Ascending aorta (tissue), 2 donors: Measurements from ENCODE around the gene HSFX2. TPM values are rescaled to one million over a fixed set of nuclear protein-coding genes. Genes with fewer than 3 reads are reported as not detected.
"Not testable (repeated sequence)": the region's sequence is repeated elsewhere in the genome, so short reads cannot be mapped to it uniquely, and the experiment has no call there.

Experiments used
- DNase-seq, 2 donors: peaks; one replicate each; pipeline ENCODE4 v3.0.0-alpha.2; 2019; ENCODE audit warnings: low spot score in 2 of 2
- H3K27ac ChIP-seq, 2 donors: fragments of 200-600 bp; sonication (generic); one replicate each; pipeline ENCODE4 v1.5.1; 2016 to 2017; ENCODE audit warnings: mild to moderate bottlenecking in 1 of 2
- H3K27me3 ChIP-seq: fragments of 200-600 bp; sonication (generic); one replicate; pipeline ENCODE4 v1.5.1; 2017
- H3K36me3 ChIP-seq, 2 donors: fragments of 200-600 bp; sonication (generic); one replicate each; pipeline ENCODE4 v1.5.1; 2016
- H3K4me1 ChIP-seq, 2 donors: fragments of 200-600 bp; sonication (generic); one replicate each; pipeline ENCODE4 v1.5.1; 2016 to 2017; ENCODE audit warnings: mild to moderate bottlenecking in 1 of 2
- H3K4me3 ChIP-seq, 2 donors: fragments of 200-600 bp; sonication (generic); one replicate each; pipeline ENCODE4 v1.5.1; 2016 to 2017; ENCODE audit warnings: mild to moderate bottlenecking in 1 of 2
- H3K9me3 ChIP-seq, 2 donors: fragments of 200-600 bp; sonication (generic); one replicate each; pipeline ENCODE4 v1.5.1; 2016
- intact Hi-C: fragments of 100-400 bp; cut with DNase I; formaldehyde crosslinking; loops from one replicate; pipeline ENCODE4 v1.15.1; 2023
- total RNA-seq: library from RNA; depleted of rRNA; stranded (reverse); fragments of >200 nt; gene quantifications from one replicate; pipeline ENCODE4 v1.1.0, GENCODE V29; 2016
- TF ChIP-seq, protein P1 (sequence below), 3 experiments: fragments of 200-600 bp in 2 of 3; fragments of 450-650 bp in 1 of 3; sonication (generic) in 2 of 3; IDR thresholded peaks; one replicate each; pipeline ENCODE4 v1.5.1; 2016 to 2019; ENCODE audit warnings: antibody characterized with exemption in 3 of 3, mild to moderate bottlenecking in 1 of 3, moderate library complexity in 1 of 3

Gene HSFX2
- total RNA-seq, 1 donor from 2014 or later = not detected

DNA sequence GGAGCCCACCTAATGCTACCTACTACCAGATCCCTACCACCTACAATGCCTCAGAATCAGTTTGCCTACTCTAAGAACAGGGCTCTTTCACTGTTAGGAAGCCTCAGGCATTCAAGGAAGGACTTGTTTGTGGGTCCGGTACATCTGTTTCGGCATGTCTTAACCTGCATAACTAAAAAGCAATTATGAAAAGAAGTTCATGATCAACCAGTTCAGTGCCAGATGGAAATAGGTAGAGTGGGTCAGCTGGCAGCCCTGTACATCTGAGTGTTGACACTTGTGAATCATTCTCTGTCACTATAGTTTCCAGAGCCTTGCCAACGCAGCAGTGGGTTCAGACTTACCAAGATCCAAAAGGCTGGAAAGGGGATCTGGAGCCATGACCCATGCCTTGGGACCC, 33.2 kb upstream of the HSFX2 start:
- H3K36me3 ChIP-seq = no peaks in the 10 kb centered on the region
- DNase-seq = no peak
- no peak overlapping the region for H3K27ac ChIP-seq
- H3K27me3 ChIP-seq = no peaks in the 10 kb centered on the region
- intact Hi-C loops = no loop called here
- TF ChIP-seq, protein P1, sequence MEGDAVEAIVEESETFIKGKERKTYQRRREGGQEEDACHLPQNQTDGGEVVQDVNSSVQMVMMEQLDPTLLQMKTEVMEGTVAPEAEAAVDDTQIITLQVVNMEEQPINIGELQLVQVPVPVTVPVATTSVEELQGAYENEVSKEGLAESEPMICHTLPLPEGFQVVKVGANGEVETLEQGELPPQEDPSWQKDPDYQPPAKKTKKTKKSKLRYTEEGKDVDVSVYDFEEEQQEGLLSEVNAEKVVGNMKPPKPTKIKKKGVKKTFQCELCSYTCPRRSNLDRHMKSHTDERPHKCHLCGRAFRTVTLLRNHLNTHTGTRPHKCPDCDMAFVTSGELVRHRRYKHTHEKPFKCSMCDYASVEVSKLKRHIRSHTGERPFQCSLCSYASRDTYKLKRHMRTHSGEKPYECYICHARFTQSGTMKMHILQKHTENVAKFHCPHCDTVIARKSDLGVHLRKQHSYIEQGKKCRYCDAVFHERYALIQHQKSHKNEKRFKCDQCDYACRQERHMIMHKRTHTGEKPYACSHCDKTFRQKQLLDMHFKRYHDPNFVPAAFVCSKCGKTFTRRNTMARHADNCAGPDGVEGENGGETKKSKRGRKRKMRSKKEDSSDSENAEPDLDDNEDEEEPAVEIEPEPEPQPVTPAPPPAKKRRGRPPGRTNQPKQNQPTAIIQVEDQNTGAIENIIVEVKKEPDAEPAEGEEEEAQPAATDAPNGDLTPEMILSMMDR (IDR thresholded peaks at IDR 0.05) = no peak
- no peaks in the 10 kb centered on the region for H3K4me1 ChIP-seq
- no peak overlapping the region for H3K4me3 ChIP-seq
- no peaks in the 10 kb centered on the region for H3K9me3 ChIP-seq

DNA sequence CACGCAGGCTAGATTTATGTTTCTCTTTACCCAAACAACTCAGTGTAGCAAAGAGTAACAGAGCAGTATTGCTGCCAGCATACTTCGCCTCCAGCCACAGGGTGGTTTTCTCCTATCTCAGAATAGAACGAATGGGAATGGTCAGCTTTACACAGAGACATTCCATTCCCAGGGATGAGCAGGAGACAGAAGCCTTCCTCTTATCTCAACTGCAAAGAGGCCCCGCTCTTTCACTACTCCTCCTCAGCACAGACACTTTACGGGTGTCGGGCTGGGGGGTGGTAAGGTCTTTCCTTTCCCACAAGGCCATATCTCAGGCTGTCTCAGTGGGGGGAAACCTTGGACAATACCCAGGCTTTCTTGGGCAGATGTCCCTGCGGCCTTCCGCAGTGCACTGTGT, 31.7 kb upstream of the HSFX2 start:
- H3K27me3 ChIP-seq, H3K4me3 ChIP-seq, H3K9me3 ChIP-seq, H3K27ac ChIP-seq, H3K4me1 ChIP-seq, H3K36me3 ChIP-seq, intact Hi-C loops, DNase-seq: not testable (repeated sequence)

DNA sequence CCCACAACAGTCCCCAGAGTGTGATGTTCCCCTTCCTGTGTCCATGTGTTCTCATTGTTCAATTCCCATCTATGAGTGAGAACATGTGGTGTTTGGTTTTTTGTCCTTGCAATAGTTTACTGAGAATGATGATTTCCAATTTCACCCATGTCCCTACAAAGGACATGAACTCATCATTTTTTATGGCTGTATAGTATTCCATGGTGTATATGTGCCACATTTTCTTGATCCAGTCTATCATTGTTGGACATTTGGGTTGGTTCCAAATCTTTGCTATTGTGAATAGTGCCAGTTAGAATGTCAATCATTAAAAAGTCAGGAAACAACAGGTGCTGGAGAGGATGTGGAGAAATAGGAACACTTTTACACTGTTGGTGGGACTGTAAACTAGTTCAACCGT, 24.5 kb upstream of the HSFX2 start:
- not testable (repeated sequence) for H3K27ac ChIP-seq, H3K36me3 ChIP-seq, H3K27me3 ChIP-seq, H3K4me3 ChIP-seq, H3K4me1 ChIP-seq, DNase-seq, H3K9me3 ChIP-seq
- intact Hi-C loops = loop anchor here (10.0 kb wide), 1 partner anchor 75 kb away; no protein-coding TSS in a partner anchor

DNA sequence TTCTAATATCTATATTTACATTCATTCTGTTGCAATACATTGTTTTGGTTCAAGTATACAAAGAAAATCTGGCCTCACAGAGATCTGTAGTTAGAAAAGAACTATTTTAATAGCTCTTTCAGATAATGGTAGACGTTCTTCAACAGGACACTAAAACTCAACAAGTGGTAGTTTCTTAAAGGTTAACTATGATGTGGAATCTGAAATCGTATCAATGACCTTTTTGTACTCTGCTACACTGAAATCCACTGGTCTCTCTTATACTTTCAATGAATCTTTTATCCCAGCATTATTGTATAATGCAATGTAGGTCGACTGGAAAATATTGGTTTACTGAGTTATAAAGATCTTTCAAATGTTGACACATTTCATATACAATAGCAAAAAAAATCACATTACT, 23.8 kb upstream of the HSFX2 start:
- TF ChIP-seq, protein P1 (IDR thresholded peaks at IDR 0.05) = no peak
- no peaks in the 10 kb centered on the region for H3K36me3 ChIP-seq
- H3K27ac ChIP-seq = no peak overlapping the region
- DNase-seq = no peak
- H3K27me3 ChIP-seq = no peaks in the 10 kb centered on the region
- no peaks in the 10 kb centered on the region for H3K9me3 ChIP-seq
- intact Hi-C loops = loop anchor here (10.0 kb wide), 1 partner anchor 76 kb away; no protein-coding TSS in a partner anchor
- no peak overlapping the region for H3K4me3 ChIP-seq
- no peaks in the 10 kb centered on the region for H3K4me1 ChIP-seq

DNA sequence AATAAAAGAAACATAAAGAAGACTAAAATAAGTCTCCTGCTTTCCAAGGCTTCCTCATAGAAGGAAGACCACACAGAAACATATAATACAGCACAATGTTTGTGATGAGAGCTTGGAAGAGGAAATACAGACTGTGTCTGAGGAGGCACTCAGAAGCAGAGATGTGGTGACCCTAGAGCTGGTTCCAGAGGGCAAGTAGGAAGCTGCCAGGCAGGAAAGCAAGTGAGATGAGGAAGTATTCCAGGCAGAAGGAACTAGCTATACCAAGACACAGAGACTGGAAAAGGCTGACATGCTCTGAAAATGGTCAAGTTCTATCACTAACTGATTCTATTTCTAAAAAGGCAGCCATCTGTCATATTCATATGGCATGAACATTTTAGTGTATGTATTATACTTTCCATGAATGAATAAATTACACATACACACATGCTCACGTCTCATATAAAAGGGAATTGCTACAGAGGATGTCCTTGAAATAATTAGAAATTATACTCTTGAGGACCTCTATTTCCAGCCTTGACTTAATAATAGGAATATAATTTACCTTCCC, 16.6 kb upstream of the HSFX2 start:
- no peaks in the 10 kb centered on the region for H3K9me3 ChIP-seq
- H3K36me3 ChIP-seq = no peaks in the 10 kb centered on the region
- no peaks in the 10 kb centered on the region for H3K27me3 ChIP-seq
- H3K27ac ChIP-seq = no peak overlapping the region
- DNase-seq = no peak
- H3K4me3 ChIP-seq = no peak overlapping the region
- no peaks in the 10 kb centered on the region for H3K4me1 ChIP-seq
- intact Hi-C loops = loop anchor here (10.0 kb wide), 1 partner anchor 83 kb away; no protein-coding TSS in a partner anchor
- TF ChIP-seq, protein P1 (IDR thresholded peaks at IDR 0.05) = no peak

DNA sequence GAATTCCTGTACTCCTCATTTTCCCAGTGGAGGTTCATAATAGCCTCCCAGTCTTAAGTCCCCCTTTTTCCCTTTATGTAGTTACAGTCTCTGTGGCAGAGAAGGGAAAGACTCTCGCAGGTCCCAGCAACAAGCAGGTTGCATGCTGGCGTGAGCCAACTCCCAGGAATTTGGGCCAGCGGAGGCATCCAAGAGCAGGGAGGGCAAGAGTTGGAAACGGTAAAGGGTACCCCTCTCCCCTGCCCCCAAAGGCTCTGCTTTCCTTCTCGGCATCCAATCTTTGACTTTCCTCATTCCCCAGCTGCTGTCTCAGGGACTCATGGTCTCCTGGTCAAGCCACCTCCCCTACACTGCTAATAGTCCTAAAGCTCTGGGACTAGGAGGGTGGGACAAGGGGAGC, 15.4 kb upstream of the HSFX2 start:
- no peak overlapping the region for H3K27ac ChIP-seq
- H3K36me3 ChIP-seq = no peaks in the 10 kb centered on the region
- H3K9me3 ChIP-seq = no peaks in the 10 kb centered on the region
- intact Hi-C loops = loop anchor here (10.0 kb wide), 1 partner anchor 84 kb away; no protein-coding TSS in a partner anchor
- H3K4me1 ChIP-seq = no peaks in the 10 kb centered on the region
- no peak overlapping the region for H3K4me3 ChIP-seq
- DNase-seq = no peak
- TF ChIP-seq, protein P1 (IDR thresholded peaks at IDR 0.05) = no peak
- H3K27me3 ChIP-seq = no peaks in the 10 kb centered on the region

DNA sequence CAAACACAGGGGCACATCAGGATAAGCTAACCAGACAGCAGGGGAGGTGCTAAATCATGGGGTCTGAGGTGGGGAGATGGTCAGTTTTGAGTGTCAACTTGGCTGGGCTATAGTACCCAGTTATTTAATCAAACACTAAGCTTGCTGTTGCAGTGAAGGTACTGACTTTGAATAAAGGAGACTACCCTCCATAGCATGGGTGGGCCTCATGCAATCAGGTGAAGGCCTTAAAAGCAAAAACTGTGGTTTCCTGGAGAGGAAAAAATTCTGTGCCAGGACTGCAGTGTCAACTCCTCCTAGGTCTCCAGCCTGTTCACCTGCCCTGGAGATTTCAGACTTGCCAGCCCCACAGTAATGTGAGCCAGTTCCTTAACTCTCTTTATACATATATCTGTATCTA, 12.6 kb upstream of the HSFX2 start:
- TF ChIP-seq, protein P1 (IDR thresholded peaks at IDR 0.05) = no peak
- no peak overlapping the region for H3K27ac ChIP-seq
- no peak for DNase-seq
- no peaks in the 10 kb centered on the region for H3K4me1 ChIP-seq
- intact Hi-C loops = no loop called here
- no peak overlapping the region for H3K4me3 ChIP-seq
- H3K36me3 ChIP-seq = no peaks in the 10 kb centered on the region
- no peaks in the 10 kb centered on the region for H3K27me3 ChIP-seq
- no peaks in the 10 kb centered on the region for H3K9me3 ChIP-seq

DNA sequence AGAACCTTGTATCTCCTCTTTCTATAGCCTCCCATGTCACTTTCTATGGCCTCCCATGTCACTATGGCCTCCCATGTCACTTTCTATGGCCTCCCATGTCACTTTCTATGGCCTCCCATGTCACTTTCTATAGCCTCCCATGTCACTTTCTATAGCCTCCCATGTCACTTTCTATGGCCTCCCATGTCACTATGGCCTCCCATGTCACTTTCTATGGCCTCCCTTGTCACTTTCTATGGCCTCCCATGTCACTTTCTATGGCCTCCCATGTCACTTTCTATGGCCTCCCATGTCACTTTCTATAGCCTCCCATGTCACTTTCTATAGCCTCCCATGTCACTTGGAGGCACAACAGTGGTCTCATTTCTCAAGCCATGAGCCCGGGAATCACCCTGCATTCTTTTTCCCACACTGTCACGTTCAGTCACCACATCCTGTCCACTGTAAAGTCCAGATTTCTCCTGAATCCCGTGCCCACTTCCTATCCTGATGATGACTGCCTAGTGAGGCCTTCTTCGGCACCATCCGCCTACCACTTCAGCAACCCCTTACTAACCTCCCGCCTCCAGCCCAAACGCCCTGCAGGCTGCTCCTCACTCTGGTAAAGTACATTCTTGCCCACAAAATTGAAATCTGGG, 10.3 kb upstream of the HSFX2 start:
- H3K4me1 ChIP-seq, H3K27ac ChIP-seq, H3K9me3 ChIP-seq, intact Hi-C loops, H3K27me3 ChIP-seq, H3K4me3 ChIP-seq, DNase-seq, H3K36me3 ChIP-seq: not testable (repeated sequence)

DNA sequence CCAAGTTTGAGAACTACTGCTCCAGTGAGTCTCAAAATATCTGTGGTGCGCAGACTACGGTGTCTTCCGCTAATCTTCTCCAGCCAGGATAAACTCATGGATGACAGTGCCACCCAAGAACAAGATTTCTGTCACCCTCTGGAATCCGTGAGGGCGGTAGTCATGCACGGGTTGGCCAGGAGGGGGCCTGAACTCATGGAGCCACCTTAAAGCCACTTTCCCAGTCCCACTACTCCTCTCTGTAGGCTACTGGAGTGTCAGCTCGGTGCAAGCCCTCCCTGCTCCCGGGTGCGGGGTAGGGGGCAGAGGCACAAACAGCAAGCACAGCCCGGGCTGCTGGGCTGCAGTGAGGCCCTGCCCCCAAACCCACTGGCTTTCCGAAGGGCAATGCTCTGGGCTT, 3.5 kb upstream of the HSFX2 start:
- intact Hi-C loops = not testable (repeated sequence)

More for the DNA sequence above, 3.5 kb upstream of the HSFX2 start:
- H3K4me3 ChIP-seq, DNase-seq, H3K27ac ChIP-seq, H3K9me3 ChIP-seq, H3K4me1 ChIP-seq, H3K36me3 ChIP-seq, H3K27me3 ChIP-seq: not testable (repeated sequence)
